GM18502 (cell line): ENCODE data around the gene MICAL2.

Source experiments
- ATAC-seq: cut with Tn5 transposase; IDR thresholded peaks from one replicate; pipeline ENCODE4 v1.9.1; 2021; ENCODE audit warnings: mild to moderate bottlenecking; ENCODE audit not compliant: unreplicated experiment, poor library complexity

MICAL2 gene

DNA sequence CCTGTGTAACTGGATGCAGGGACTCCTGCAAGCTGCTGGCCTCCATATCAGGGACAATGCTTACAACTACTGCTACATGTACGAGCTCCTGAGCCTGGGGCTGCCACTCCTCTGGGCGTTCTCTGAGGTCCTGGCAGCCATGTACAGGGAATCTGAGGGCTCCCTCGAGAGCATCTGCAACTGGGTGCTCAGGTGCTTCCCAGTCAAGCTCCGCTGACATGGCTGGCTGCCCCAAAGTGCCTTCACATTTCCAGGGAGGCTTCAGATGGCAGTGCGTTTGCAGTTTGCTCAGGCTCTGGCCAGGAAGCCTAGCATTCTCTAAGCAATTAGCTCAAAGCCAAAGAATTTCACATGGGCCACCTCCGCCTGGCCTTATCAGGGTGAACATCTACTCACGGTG lies 149.6 kb downstream of the MICAL2 start:
- no peak for ATAC-seq

- ATAC-seq = no peak
Measured at GRCh38 chr11:12260731-12261521, 150.5 kb downstream of the MICAL2 start.

- no peak for ATAC-seq
Measured at GRCh38 chr11:12261551-12261950, 151.2 kb downstream of the MICAL2 start.

DNA sequence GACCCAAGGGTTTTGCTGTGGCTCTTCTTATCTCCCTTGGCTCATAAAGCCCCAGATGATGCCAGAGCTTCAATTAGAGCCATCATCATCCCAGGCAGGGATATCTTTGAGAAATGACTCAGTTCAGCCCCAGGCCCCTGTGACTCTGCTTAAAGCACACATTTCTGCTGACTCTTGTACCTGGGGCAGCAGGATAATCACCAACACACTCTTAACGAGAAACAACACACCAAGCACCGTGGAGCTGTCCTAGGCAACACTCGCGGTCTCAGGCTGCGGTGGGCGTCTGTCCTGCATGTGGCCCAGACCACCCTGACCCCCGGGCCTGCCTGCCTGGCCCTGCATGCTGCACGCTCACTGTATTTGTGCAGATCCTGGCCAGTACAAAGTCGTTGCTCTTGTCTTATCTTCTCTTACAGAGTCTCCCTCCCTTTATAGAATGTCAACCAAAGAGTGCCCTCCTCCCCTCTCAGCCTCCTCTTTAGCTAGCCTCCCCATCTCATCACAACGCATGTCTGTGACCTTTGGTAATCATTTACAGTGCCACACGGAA lies 152.8 kb downstream of the MICAL2 start:
- no peak for ATAC-seq

GRCh38 chr11:12264361-12264760 lies 154.0 kb downstream of the MICAL2 start:
- ATAC-seq = no peak

- ATAC-seq = no peak
Measured at GRCh38 chr11:12266132-12266531, 155.7 kb downstream of the MICAL2 start.

DNA sequence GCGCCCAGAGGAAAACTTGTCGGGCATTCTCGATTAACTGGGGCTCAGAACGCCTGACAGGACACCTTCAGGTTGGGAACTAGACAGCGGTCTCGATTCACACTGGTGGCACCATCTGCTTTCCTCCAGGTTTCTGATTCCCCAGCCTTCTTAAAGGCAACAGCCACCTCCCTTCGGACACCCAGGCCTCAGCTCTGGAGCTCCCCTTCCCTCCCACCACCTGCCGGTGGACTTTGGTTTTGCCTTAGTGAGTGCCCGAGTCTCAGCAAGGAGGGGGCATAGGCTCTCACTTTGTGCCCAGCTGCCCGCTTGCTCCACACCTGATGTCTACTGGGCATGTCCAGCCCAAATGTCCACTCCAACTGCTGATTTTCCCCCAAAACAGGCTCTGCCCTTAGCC lies 156.6 kb downstream of the MICAL2 start:
- ATAC-seq = no peak

- ATAC-seq = no peak
Measured at GRCh38 chr11:12267921-12268320, 157.5 kb downstream of the MICAL2 start.

GRCh38 chr11:12269104-12269441 lies 158.7 kb downstream of the MICAL2 start:
- ATAC-seq = no peak

DNA sequence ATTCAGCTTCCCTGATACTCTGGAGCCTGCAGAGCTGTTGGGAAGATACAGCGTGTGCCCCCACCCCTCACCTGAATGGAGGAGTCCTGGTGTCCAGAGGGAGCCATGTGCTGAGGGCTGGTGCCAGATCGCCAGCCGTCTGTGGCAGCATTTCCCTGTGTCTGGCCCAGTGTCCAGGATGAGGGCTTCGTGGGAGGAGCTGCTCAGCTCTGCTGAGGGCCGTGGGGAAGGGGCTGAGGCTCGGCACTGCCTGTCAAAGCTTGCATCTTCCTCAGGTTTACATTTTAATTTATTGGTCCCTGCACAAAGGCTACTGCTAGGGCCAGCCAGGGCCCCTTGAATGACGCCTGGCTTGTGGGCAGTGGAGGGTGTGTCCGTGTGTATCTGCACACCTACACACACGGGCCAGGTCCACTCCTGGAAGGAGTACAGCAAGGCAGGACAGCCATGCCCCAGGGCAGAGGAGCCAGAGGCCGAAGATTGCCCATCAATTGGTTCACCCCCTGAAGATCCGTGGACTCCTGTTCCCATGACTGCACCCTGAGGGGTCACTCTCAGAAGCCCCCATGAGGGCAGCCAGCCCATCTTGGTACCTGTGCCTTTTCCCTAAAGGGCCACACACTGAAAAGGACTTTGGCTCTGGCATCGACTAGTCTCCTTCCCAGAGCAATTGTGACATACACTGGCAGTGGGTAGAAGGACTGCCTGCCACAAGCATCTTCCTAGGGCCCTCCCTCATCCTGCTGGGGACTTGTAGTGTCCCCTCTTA lies 159.2 kb downstream of the MICAL2 start:
- ATAC-seq = no peak

GRCh38 chr11:12270215-12270797 lies 159.9 kb downstream of the MICAL2 start:
- no peak for ATAC-seq

DNA sequence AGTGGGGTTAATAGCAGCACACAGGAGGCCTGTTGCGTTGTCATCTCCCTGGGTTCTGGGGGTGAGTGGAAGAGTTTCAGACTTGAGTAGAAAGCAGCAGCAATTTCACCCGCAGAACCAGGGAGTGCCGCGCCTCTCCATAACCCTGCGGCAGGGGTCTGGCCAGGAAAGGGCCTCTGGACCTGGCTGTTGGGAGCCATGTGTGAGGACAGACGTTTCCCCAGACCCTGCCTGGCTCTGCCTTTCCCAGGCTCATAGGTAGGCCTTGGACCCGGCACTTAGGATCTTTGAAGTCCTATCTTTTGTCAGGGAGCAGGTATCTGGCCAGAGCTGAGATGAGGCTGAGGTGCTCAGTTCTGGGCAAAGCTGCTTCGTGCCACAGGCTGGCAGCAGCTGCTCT lies 160.4 kb downstream of the MICAL2 start:
- no peak for ATAC-seq

DNA sequence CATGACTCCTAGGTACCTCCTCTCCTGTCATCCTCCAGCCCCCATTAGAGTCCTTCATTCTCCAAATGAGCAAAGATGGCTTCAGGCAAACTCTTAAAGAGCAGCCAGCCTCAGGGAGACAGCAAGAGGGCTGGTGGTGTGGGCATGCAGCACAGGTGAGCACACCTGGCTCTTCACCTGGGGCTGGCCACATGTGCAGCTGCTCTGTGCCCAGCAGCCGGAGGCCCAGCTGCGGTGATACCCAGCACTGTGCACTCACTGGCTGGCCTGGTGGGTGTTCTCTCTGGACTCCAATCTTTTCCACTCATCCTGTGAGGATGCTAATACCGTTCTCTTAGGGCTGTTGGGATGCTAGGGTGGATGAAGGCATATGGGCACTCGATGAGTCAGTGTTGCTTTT lies 160.9 kb downstream of the MICAL2 start:
- ATAC-seq = no peak

- ATAC-seq = no peak
Measured at GRCh38 chr11:12271826-12272366, 161.5 kb downstream of the MICAL2 start.

DNA sequence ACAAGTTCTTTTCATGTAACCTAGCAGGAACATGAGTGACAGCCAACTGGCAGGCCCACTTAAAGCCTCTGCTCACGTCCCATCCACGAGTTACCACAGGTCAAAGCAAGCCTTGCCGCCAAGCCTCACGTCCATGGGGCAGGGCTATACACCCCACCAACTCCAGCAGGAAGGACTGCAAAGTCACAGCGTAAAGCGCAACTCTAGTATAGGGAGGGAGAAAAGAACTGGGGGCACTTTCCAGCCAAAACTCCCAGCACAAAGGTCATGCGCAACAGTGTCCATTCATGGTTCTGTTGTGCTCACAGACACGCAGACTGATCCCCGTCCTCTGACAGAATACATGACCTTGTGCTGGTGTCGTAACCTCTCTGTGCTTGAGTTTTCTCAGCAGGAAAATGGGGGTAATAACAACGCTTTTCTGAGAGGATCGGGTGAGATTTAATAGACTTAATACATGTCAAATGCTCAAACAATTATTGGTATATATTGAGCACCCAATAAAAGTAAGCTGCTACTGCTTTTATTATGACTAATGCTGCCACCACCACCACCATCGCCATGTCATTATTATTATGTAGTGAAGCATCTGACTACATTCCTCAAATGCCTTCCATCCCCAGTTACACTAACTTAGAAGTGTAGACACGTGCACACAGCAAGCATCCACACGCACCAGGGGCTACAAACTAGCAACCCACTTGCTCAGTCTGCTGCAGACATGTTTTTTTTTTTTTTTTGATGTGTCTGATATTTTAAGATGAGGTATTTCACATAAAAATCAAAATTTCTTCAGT lies 162.6 kb downstream of the MICAL2 start:
- no peak for ATAC-seq

DNA sequence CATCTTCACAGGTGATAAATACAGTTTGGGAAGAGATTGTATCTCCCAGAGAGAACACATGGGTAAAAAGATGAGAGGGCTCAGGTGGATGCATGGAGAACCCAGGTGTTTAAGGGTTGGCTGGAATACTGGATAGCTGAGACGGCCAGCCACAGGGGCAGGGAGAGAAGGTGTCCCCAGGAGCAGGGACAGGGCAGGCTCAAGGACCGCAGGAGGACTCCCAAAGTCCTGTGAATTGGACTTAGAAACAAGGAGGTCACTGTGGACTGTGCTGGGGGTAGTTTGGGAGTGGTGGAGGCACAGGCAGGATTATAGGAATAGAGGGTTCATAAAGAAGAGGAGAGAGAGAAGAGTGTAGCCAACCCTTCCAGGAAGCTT lies 163.2 kb downstream of the MICAL2 start:
- ATAC-seq = no peak

DNA sequence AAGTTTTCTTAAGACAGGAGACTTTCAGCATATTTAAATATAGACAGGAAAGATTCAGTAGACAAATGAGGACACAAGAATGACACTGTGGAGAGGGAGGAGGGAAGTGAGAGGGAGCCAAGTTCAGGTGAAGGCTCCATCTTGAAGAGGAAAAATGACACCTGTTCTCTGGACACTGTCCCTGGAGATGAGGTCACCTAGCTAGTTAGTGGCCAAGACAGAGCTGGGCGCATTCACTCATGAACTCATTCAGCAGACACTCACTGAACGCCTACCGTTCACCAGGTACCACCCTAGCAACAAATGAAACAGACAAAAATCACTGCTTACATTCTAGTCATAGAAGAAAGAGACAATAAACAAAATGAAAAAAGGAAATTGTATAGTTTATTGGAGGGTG lies 163.7 kb downstream of the MICAL2 start:
- ATAC-seq = no peak

DNA sequence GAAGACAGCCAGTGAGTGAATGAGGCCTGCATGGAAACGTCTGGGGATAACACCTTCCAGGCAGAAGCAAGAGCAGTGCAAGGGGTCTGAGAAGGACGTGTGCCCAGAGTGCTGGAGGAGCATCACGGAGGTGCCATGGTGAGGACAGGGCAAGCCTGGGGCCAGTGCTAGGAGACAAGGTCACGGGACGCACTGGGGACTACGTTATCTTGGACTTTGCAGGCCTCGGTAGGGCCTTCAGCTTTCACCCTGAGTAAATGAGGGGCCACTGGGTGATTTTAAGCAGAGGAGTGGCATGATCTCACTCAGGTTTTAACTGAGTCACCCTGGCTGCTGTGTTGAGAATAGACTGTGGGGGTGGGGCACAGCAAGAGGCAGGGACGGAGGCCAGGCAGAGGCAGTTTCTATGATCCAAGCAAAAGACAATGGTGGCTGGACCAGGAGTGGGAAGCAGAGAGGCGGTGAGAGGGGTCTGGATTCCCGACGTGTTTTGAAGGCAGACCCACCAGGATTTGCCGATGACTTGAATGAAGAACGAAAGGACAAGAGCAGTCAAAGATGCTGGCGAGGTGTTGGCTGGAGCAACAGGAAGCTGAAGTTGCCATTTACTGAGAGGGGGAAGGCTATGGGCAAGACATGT lies 164.3 kb downstream of the MICAL2 start:
- no peak for ATAC-seq

- no peak for ATAC-seq
Measured at GRCh38 chr11:12275818-12276217, 165.4 kb downstream of the MICAL2 start.

DNA sequence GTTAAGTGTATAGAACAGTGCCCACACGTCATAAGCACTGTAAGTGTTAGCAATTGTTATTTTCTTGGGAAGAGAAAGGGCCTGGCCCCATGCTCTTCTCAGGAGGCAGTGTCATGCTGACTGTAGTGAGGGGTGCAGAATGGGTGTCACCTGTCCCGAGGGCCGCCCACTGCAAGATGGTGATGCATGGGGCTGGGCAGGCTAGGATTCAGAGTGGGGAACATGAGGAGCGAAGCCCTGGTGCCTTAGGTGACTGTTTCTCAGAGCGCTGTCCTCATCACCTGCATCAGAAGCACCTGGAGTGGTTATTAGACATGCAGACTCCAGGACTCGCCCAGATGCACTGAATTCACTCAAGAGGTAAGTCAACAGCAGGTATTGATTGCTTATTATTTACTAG lies 166.0 kb downstream of the MICAL2 start:
- ATAC-seq = no peak
